HepG2 (cell line): ENCODE measurements around the gene ABCB6. TPM values are rescaled to one million over a fixed set of nuclear protein-coding genes. Genes with fewer than 3 reads are reported as not detected.
A peak's percentile ranks its signal among the peaks of the same experiment; 100 is the strongest.

Experiments
- ELF4 ChIP-seq: sonication (generic); formaldehyde crosslinking; IDR thresholded peaks from 2 replicates; pipeline ENCODE4 v1.5.0; 2020; ENCODE audit warnings: missing genetic modification reagents, mild to moderate bottlenecking, moderate library complexity, borderline replicate concordance
- FIP1L1 ChIP-seq: fragments of 200-400 bp; formaldehyde crosslinking; IDR thresholded peaks from 2 replicates; pipeline ENCODE4 v1.6.1; 2018; ENCODE audit warnings: low read depth, mild to moderate bottlenecking, low read length, moderate library complexity, borderline replicate concordance; ENCODE audit not compliant: insufficient read depth
- IRF9 ChIP-seq: sonication (generic); formaldehyde crosslinking; IDR thresholded peaks from 2 replicates; pipeline ENCODE4 v1.8.0; 2022; ENCODE audit warnings: missing genetic modification reagents, mild to moderate bottlenecking, borderline replicate concordance
- JDP2 ChIP-seq: sonication (generic); formaldehyde crosslinking; IDR thresholded peaks from 2 replicates; pipeline ENCODE4 v1.8.1; 2022; ENCODE audit warnings: missing genetic modification reagents, borderline replicate concordance
- MAFF ChIP-seq: IDR thresholded peaks from 2 replicates; pipeline ENCODE4 v1.6.1; 2011; ENCODE audit warnings: low read depth, low read length, improper control_type of control experiment
- MEIS1 ChIP-seq: sonication (generic); formaldehyde crosslinking; IDR thresholded peaks from 2 replicates; pipeline ENCODE4 v1.9.0; 2021; ENCODE audit warnings: mild to moderate bottlenecking, missing genetic modification reagents, moderate library complexity, borderline replicate concordance
- PHF8 ChIP-seq: sonication (generic); formaldehyde crosslinking; IDR thresholded peaks from 2 replicates; pipeline ENCODE4 v1.5.0; 2020; ENCODE audit warnings: missing genetic modification reagents
- SETDB1 ChIP-seq: sonication (generic); formaldehyde crosslinking; IDR thresholded peaks from 2 replicates; pipeline ENCODE4 v1.5.1; 2020; ENCODE audit warnings: missing genetic modification reagents, mild to moderate bottlenecking, borderline replicate concordance
- SUZ12 ChIP-seq: fragments of 150-350 bp; IDR thresholded peaks from 2 replicates; pipeline ENCODE4 v1.6.1; 2014; ENCODE audit warnings: low read depth, low read length
- ZBTB1 ChIP-seq: sonication (generic); formaldehyde crosslinking; IDR thresholded peaks from 2 replicates; pipeline ENCODE4 v1.4.0; 2020; ENCODE audit warnings: missing genetic modification reagents, borderline replicate concordance
- ZNF234 ChIP-seq: sonication (generic); formaldehyde crosslinking; conservative IDR thresholded peaks from 2 replicates; pipeline ENCODE4 v1.5.1; 2020; ENCODE audit warnings: mild to moderate bottlenecking, missing genetic modification reagents
- ZNF629 ChIP-seq: sonication (generic); formaldehyde crosslinking; conservative IDR thresholded peaks from 2 replicates; pipeline ENCODE4 v1.5.0; 2020; ENCODE audit warnings: missing genetic modification reagents
- polyA plus RNA-seq, 8 experiments: library from polyadenylated mRNA; depleted of rRNA in 3 of 8; stranded (reverse) in 7 of 8; unstranded in 1 of 8; fragments of >200 nt; fragmentation: Illumina TruSeq in 4 of 8; extraction: Trizol in 4 of 8; gene quantifications; 2 replicates each; pipeline versions ENCODE4 v1.2.1 to v1.2.3, GENCODE V29; 2011 to 2016; ENCODE audit warnings: low read depth in 4 of 8, missing spikeins in 1 of 8, mixed read lengths in 1 of 8; ENCODE audit not compliant: insufficient read depth in 1 of 8
- total RNA-seq, 5 experiments: library from RNA; depleted of rRNA; stranded (reverse); fragments of >200 nt; fragmentation: Illumina TruSeq; extraction: Trizol; gene quantifications; 2 replicates each; pipeline ENCODE4 v1.2.3, GENCODE V29; 2016; ENCODE audit warnings: low read depth in 1 of 5
- TF ChIP-seq, protein P1 (sequence below): sonication (generic); formaldehyde crosslinking; IDR thresholded peaks from 2 replicates; pipeline ENCODE4 v1.4.0; 2020; ENCODE audit warnings: low read depth, missing genetic modification reagents
- TF ChIP-seq, protein P2 (sequence below): IDR thresholded peaks from 2 replicates; pipeline ENCODE4 v1.6.1; 2016; ENCODE audit warnings: mild to moderate bottlenecking, missing biosample characterization, missing genetic modification reagents
- TF ChIP-seq, protein P3 (sequence below): sonication (generic); formaldehyde crosslinking; IDR thresholded peaks from 2 replicates; pipeline ENCODE4 v1.4.0; 2020; ENCODE audit warnings: missing genetic modification reagents
- TF ChIP-seq, protein P4 (sequence below): sonication (generic); formaldehyde crosslinking; IDR thresholded peaks from 2 replicates; pipeline ENCODE4 v1.5.1; 2020; ENCODE audit warnings: missing genetic modification reagents, mild to moderate bottlenecking, borderline replicate concordance

The ABCB6 gene
- total and polyA plus RNA-seq, 2 of the 13 experiments (the other 11 are each of a cell fraction or from before 2014, with no cell fraction given), result 91.1 to 137 TPM

DNA sequence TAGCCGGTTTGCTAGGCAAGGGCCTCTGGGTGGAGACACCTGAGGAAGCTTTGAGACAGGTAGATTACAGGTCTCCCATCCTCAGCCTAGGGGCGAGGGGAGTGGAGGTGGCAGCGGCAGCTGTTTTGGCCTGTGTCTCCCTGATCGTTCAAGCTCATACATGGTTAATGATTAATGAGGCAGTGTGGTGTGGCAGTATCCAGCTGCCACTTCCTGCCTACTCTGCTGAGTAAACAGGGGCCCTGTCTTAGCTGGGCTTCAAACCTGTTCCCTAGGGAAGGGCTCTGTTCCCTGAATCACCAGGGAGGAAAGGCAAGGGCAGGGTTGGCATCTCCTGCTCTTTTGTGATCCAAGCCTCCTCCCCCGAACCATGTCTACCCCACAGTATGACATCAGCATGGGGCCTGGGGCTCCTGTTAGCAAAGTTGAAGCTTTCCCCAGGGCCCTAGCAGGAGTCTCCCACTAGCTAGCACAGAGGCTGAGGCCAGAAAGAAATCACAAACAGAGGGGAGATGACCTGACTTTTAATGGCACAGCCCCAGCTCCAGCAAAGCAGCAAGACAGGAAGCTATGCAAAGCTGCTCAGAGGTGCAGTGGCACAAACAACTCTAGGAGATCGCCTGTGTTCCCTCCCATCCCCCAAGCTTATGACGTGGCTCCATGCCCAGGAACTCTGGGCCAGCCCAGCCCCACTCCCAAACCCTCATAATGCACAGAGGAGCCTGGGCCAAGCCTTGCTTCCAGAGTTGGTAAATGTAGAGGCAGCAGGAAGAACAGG is 30.6 kb upstream of the ABCB6 start (continued):
- TF ChIP-seq, protein P1, sequence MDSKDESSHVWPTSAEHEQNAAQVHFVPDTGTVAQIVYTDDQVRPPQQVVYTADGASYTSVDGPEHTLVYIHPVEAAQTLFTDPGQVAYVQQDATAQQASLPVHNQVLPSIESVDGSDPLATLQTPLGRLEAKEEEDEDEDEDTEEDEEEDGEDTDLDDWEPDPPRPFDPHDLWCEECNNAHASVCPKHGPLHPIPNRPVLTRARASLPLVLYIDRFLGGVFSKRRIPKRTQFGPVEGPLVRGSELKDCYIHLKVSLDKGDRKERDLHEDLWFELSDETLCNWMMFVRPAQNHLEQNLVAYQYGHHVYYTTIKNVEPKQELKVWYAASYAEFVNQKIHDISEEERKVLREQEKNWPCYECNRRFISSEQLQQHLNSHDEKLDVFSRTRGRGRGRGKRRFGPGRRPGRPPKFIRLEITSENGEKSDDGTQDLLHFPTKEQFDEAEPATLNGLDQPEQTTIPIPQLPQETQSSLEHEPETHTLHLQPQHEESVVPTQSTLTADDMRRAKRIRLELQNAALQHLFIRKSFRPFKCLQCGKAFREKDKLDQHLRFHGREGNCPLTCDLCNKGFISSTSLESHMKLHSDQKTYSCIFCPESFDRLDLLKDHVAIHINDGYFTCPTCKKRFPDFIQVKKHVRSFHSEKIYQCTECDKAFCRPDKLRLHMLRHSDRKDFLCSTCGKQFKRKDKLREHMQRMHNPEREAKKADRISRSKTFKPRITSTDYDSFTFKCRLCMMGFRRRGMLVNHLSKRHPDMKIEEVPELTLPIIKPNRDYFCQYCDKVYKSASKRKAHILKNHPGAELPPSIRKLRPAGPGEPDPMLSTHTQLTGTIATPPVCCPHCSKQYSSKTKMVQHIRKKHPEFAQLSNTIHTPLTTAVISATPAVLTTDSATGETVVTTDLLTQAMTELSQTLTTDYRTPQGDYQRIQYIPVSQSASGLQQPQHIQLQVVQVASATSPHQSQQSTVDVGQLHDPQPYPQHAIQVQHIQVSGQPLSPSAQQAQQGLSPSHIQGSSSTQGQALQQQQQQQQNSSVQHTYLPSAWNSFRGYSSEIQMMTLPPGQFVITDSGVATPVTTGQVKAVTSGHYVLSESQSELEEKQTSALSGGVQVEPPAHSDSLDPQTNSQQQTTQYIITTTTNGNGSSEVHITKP, result peak; percentile 52; the same call in 1 of the 2 replicates
- peak; percentile 39; the same call in 1 of the 2 replicates for TF ChIP-seq MAFF
- TF ChIP-seq, protein P2, sequence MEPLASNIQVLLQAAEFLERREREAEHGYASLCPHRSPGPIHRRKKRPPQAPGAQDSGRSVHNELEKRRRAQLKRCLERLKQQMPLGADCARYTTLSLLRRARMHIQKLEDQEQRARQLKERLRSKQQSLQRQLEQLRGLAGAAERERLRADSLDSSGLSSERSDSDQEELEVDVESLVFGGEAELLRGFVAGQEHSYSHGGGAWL (CRISPR knock-in tag), result no peak
- TF ChIP-seq ELF4 (CRISPR knock-in tag), result peak; percentile 93
- TF ChIP-seq SUZ12, result no peak
- 0 out of 2 replicates have a peak, but pooled peaks have one; percentile 90 for TF ChIP-seq FIP1L1
- TF ChIP-seq PHF8, result no peak
- TF ChIP-seq IRF9 (CRISPR knock-in tag), result peak; percentile 49
- TF ChIP-seq, protein P3, sequence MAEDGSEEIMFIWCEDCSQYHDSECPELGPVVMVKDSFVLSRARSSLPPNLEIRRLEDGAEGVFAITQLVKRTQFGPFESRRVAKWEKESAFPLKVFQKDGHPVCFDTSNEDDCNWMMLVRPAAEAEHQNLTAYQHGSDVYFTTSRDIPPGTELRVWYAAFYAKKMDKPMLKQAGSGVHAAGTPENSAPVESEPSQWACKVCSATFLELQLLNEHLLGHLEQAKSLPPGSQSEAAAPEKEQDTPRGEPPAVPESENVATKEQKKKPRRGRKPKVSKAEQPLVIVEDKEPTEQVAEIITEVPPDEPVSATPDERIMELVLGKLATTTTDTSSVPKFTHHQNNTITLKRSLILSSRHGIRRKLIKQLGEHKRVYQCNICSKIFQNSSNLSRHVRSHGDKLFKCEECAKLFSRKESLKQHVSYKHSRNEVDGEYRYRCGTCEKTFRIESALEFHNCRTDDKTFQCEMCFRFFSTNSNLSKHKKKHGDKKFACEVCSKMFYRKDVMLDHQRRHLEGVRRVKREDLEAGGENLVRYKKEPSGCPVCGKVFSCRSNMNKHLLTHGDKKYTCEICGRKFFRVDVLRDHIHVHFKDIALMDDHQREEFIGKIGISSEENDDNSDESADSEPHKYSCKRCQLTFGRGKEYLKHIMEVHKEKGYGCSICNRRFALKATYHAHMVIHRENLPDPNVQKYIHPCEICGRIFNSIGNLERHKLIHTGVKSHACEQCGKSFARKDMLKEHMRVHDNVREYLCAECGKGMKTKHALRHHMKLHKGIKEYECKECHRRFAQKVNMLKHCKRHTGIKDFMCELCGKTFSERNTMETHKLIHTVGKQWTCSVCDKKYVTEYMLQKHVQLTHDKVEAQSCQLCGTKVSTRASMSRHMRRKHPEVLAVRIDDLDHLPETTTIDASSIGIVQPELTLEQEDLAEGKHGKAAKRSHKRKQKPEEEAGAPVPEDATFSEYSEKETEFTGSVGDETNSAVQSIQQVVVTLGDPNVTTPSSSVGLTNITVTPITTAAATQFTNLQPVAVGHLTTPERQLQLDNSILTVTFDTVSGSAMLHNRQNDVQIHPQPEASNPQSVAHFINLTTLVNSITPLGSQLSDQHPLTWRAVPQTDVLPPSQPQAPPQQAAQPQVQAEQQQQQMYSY, result no peak
- 0 out of 2 replicates have a peak, but pooled peaks have one; percentile 57 for TF ChIP-seq MEIS1 (CRISPR knock-in tag)
- TF ChIP-seq JDP2 (CRISPR knock-in tag), result no peak
- TF ChIP-seq, protein P4, sequence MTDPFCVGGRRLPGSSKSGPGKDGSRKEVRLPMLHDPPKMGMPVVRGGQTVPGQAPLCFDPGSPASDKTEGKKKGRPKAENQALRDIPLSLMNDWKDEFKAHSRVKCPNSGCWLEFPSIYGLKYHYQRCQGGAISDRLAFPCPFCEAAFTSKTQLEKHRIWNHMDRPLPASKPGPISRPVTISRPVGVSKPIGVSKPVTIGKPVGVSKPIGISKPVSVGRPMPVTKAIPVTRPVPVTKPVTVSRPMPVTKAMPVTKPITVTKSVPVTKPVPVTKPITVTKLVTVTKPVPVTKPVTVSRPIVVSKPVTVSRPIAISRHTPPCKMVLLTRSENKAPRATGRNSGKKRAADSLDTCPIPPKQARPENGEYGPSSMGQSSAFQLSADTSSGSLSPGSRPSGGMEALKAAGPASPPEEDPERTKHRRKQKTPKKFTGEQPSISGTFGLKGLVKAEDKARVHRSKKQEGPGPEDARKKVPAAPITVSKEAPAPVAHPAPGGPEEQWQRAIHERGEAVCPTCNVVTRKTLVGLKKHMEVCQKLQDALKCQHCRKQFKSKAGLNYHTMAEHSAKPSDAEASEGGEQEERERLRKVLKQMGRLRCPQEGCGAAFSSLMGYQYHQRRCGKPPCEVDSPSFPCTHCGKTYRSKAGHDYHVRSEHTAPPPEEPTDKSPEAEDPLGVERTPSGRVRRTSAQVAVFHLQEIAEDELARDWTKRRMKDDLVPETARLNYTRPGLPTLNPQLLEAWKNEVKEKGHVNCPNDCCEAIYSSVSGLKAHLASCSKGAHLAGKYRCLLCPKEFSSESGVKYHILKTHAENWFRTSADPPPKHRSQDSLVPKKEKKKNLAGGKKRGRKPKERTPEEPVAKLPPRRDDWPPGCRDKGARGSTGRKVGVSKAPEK (CRISPR knock-in tag), result no peak; the same call in 1 of the 2 replicates
- no peak for TF ChIP-seq ZBTB1 (CRISPR knock-in tag)
- no peak for TF ChIP-seq SETDB1 (CRISPR knock-in tag)
- no peak for TF ChIP-seq ZNF629 (CRISPR knock-in tag)
- no peak for TF ChIP-seq ZNF234 (CRISPR knock-in tag)
